ENCODE results near the gene PTCRA.

PTCRA gene

DNA sequence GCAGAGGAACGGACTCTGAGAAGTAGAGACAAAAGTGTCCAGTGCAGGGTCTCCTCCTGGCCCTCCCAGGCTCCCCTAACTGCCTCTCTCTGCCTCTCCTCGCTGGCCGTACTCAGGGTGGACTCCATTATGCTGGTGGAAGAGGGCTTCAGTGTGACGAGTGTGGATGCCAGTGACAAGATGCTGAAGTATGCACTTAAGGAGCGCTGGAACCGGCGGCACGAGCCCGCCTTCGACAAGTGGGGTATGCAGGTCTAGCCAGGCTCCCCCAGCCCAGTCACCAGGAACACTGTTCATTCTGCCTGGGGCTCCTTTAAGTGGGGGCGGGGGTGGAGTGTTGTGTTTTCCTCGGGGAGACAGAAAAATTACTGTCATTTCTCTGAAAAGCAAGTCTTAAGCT is 46.2 kb downstream of the PTCRA start:
- no peak for DNase-seq (ENCODE audit: low read depth)
- no peak overlapping the region for H3K4me3 ChIP-seq (ENCODE audit: low read depth, low read length)
- TF ChIP-seq MYC (IDR thresholded peaks at IDR 0.05; ENCODE audit: low read depth, low read length) (no peak), POLR2A (IDR thresholded peaks at IDR 0.05; ENCODE audit: extremely low read depth, insufficient read length) (no peak)
- TF ChIP-seq, protein P1, sequence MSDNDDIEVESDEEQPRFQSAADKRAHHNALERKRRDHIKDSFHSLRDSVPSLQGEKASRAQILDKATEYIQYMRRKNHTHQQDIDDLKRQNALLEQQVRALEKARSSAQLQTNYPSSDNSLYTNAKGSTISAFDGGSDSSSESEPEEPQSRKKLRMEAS (IDR thresholded peaks at IDR 0.05; ENCODE audit: low read depth, low read length): no peak
- TF ChIP-seq, protein P2, sequence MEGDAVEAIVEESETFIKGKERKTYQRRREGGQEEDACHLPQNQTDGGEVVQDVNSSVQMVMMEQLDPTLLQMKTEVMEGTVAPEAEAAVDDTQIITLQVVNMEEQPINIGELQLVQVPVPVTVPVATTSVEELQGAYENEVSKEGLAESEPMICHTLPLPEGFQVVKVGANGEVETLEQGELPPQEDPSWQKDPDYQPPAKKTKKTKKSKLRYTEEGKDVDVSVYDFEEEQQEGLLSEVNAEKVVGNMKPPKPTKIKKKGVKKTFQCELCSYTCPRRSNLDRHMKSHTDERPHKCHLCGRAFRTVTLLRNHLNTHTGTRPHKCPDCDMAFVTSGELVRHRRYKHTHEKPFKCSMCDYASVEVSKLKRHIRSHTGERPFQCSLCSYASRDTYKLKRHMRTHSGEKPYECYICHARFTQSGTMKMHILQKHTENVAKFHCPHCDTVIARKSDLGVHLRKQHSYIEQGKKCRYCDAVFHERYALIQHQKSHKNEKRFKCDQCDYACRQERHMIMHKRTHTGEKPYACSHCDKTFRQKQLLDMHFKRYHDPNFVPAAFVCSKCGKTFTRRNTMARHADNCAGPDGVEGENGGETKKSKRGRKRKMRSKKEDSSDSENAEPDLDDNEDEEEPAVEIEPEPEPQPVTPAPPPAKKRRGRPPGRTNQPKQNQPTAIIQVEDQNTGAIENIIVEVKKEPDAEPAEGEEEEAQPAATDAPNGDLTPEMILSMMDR (IDR thresholded peaks at IDR 0.05; ENCODE audit: low read depth, low read length): no peak

DNA sequence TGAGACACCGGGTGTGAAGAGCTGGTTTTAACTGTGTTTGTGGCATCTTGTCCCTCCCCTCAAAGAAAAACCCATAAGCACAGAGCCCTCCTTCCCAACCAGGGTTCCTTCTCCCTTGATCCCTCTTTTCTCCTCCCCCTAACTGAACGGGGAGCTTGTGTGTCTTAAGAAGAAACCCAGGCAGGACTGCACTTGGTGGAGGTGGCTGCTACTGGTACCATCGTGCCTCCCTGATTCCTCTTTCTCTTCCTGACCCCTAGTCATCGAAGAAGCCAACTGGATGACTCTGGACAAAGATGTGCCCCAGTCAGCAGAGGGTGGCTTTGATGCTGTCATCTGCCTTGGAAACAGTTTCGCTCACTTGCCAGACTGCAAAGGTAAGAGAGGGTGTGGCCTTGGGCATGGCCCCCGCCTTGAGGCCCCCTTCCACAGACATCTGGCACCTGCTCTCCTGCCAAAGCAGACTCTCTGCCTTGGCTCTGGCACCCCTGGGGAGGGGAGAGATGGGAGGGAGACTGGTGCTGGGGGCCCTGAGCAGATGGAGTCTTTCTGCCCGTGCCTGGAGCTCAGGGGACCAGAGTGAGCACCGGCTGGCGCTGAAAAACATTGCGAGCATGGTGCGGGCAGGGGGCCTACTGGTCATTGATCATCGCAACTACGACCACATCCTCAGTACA is 46.8 kb downstream of the PTCRA start:
- H3K4me3 ChIP-seq (ENCODE audit: low read depth, low read length): no peak overlapping the region
- DNase-seq (ENCODE audit: low read depth): no peak
- TF ChIP-seq POLR2A (IDR thresholded peaks at IDR 0.05; ENCODE audit: extremely low read depth, insufficient read length): no peak
- TF ChIP-seq, protein P1 (IDR thresholded peaks at IDR 0.05; ENCODE audit: low read depth, low read length): no peak
- TF ChIP-seq MYC (IDR thresholded peaks at IDR 0.05; ENCODE audit: low read depth, low read length): no peak
- TF ChIP-seq, protein P2 (IDR thresholded peaks at IDR 0.05; ENCODE audit: low read depth, low read length): no peak

DNA sequence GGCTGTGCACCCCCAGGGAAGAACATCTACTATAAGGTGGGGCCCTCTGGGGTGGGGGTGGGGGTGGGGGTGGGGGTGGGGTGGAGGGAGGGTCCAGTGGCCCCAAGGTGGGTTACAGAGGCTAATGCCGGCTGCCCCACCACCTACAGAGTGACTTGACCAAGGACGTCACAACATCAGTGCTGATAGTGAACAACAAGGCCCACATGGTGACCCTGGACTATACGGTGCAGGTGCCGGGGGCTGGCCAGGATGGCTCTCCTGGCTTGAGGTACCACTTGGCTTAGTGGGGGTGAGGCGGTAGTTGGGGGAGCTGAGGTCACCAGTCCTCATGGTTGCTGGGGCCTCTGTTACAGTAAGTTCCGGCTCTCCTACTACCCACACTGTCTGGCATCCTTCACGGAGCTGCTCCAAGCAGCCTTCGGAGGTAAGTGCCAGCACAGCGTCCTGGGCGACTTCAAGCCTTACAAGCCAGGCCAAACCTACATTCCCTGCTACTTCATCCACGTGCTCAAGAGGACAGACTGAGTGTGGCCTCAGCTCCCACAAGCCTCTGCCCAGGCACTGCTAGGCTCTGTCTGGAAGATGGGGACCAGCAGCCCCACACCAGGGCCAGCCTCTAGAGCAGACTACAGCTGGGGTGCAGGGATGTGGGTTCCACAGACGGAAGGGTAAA is 47.5 kb downstream of the PTCRA start:
- no peak overlapping the region for H3K4me3 ChIP-seq (ENCODE audit: low read depth, low read length)
- TF ChIP-seq, protein P2 (IDR thresholded peaks at IDR 0.05; ENCODE audit: low read depth, low read length): no peak
- no peak for TF ChIP-seq MYC (IDR thresholded peaks at IDR 0.05; ENCODE audit: low read depth, low read length)
- TF ChIP-seq POLR2A (IDR thresholded peaks at IDR 0.05; ENCODE audit: extremely low read depth, insufficient read length): no peak
- TF ChIP-seq, protein P1 (IDR thresholded peaks at IDR 0.05; ENCODE audit: low read depth, low read length): no peak
- no peak for DNase-seq (ENCODE audit: low read depth)

DNA sequence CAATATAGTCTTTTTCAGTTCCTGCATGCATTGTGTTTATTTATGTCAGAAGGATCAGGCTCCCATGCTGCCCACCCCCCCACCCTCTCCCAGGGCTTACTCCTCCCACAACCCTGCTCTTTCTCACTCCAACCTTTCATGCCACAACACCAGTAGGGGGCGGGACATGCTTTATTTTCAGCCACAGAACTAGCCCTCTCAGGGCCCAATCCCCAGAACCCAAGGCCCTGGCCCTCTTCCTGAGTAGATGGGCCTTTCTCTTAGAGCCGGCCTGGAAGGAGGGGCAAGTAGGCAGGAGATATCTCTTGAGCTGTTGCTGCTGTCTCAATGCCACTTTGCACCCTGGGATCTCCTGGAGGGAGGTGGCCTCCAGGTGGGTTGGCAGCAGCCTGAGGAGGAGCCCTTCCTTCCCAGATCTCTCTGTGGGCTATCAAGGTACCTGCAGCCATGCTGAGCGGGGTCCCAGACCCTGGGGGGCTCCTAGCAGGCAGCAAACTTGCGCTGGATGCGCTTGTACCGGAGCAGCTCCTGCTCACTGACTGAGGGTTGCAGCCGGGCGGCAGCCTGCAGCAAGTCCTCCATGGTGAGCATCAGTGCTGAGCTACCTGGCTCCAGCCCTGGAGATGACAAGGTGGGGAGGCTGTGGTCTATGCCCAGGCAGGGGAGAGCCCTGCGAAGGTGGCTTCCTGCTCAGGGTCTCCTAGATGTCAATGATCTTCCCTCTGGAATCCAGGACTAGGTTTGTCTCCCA is 48.2 kb downstream of the PTCRA start:
- peak; percentile 68 for DNase-seq (ENCODE audit: low read depth)
- H3K4me3 ChIP-seq (ENCODE audit: low read depth, low read length): no peak overlapping the region
- TF ChIP-seq, protein P2 (IDR thresholded peaks at IDR 0.05; ENCODE audit: low read depth, low read length): peak; percentile 42
- TF ChIP-seq, protein P1 (IDR thresholded peaks at IDR 0.05; ENCODE audit: low read depth, low read length): no peak
- TF ChIP-seq POLR2A (IDR thresholded peaks at IDR 0.05; ENCODE audit: extremely low read depth, insufficient read length) (no peak), MYC (IDR thresholded peaks at IDR 0.05; ENCODE audit: low read depth, low read length) (no peak)

DNA sequence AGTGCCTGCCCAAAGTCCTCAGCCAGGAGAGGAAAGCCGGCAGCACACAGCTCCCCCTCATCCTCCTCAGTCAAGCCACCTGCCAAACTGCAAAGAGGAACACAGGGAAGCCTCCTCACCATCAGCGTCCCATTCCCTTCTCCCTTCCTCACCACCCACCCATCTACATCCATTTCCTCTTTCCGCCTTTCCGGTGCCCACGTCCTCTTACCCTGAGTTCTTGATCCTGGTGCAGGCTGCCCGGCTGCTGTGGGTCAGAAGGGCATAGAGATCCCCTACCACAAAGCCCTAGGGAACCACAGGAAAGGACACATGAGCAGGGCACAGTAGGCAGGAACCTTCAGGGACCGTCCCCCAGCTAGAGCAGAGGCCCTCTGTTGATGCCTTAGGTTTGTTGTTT is 50.7 kb downstream of the PTCRA start:
- TF ChIP-seq, protein P1 (IDR thresholded peaks at IDR 0.05; ENCODE audit: low read depth, low read length): no peak
- TF ChIP-seq POLR2A (IDR thresholded peaks at IDR 0.05; ENCODE audit: extremely low read depth, insufficient read length): no peak
- TF ChIP-seq, protein P2 (IDR thresholded peaks at IDR 0.05; ENCODE audit: low read depth, low read length): no peak
- TF ChIP-seq MYC (IDR thresholded peaks at IDR 0.05; ENCODE audit: low read depth, low read length): no peak
- no peak overlapping the region for H3K4me3 ChIP-seq (ENCODE audit: low read depth, low read length)
- no peak for DNase-seq (ENCODE audit: low read depth)
